Measurements from ENCODE around the gene NIM1K.

Gene NIM1K

DNA sequence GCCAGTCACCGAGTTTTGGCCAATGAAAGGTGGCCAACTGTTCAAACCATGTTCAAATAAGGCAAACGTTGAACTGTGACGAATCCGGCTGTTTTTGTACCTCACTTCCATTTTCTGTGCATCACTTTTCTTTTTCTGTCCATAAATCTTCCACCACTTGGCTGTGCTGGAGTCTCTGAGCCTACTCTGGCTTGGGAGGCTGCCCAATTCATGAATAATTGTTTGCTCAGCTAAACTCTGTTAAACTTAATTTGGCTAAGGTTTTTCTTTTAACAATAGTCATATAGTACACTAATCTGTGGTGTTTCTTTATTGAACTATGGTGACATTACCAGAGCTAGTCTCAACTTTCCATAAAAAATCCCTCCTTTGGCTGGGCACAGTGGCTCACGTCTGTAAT is 11.3 kb downstream of the NIM1K start:
- Histone ChIP-seq H3K36me3 (ENCODE audit: insufficient read depth, low read length) (no peaks in the 10 kb centered on the region), H3K4me1 (ENCODE audit: control insufficient read depth, insufficient read depth, low read length, unreplicated experiment) (peaks cover 9% of the 10 kb centered on the region), H3K4me3 (ENCODE audit: low read depth, low read length) (no peak overlapping the region), H3K79me2 (ENCODE audit: control insufficient read depth, insufficient read depth, low read length, unreplicated experiment) (no peaks in the 10 kb centered on the region), H3K27ac (ENCODE audit: low read depth, low read length) (no peak overlapping the region), H2AFZ (ENCODE audit: low read length, unreplicated experiment) (no peak overlapping the region), H3K27me3 (ENCODE audit: insufficient read depth, low read length) (no peaks in the 10 kb centered on the region)

DNA sequence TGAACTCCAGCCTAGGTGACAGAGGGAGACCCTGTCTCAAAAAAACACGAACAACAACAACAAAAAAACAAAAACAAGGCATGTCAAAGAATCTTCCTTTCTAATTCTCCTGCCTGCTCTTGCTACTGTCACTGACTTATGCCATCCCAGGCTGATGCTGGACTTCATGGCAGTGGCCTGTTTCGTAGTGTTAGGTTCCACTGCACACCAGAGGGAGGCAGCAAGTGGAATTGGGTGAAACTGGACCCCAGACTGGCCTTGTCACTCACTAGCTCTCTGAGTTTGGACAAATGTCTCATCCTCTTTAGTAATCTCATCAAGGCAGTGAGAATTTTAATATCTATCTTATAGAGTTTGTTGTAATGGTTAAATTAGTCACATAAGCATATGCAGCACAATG is 12.9 kb downstream of the NIM1K start:
- H3K4me1 ChIP-seq (ENCODE audit: control insufficient read depth, insufficient read depth, low read length, unreplicated experiment): peaks cover 9% of the 10 kb centered on the region
- no peak overlapping the region for H2AFZ ChIP-seq (ENCODE audit: low read length, unreplicated experiment)
- no peaks in the 10 kb centered on the region for H3K79me2 ChIP-seq (ENCODE audit: control insufficient read depth, insufficient read depth, low read length, unreplicated experiment)
- H3K27me3 ChIP-seq (ENCODE audit: insufficient read depth, low read length): no peaks in the 10 kb centered on the region; the same call in 1 of the 2 replicates
- no peak overlapping the region for H3K4me3 ChIP-seq (ENCODE audit: low read depth, low read length)
- no peaks in the 10 kb centered on the region for H3K36me3 ChIP-seq (ENCODE audit: insufficient read depth, low read length)
- no peak overlapping the region for H3K27ac ChIP-seq (ENCODE audit: low read depth, low read length)

DNA sequence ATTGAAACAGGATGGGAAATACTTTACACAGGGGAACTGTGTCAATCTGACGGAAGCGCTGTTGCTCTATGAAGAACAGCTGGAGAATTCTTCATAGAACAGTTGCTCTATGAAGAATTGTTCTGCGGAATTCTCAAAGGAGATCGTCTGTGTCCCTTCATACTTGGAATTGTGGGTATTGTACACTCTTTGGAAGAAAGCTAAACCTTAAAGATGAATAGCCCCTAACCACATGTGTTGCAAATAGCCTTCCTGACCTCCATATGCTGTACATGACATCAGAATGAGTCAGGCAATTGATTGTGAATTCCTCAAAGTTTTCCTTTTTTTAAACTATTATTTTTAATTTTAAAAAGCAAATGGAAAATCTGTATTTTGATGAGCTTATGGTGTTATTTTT is 15.6 kb downstream of the NIM1K start:
- no peak overlapping the region for H3K27ac ChIP-seq (ENCODE audit: low read depth, low read length)
- no peaks in the 10 kb centered on the region for H3K79me2 ChIP-seq (ENCODE audit: control insufficient read depth, insufficient read depth, low read length, unreplicated experiment)
- peaks cover 9% of the 10 kb centered on the region for H3K4me1 ChIP-seq (ENCODE audit: control insufficient read depth, insufficient read depth, low read length, unreplicated experiment)
- H2AFZ ChIP-seq (ENCODE audit: low read length, unreplicated experiment): no peak overlapping the region
- H3K36me3 ChIP-seq (ENCODE audit: insufficient read depth, low read length): no peaks in the 10 kb centered on the region
- H3K27me3 ChIP-seq (ENCODE audit: insufficient read depth, low read length): peaks cover 4% of the 10 kb centered on the region
- H3K4me3 ChIP-seq (ENCODE audit: low read depth, low read length): no peak overlapping the region

DNA sequence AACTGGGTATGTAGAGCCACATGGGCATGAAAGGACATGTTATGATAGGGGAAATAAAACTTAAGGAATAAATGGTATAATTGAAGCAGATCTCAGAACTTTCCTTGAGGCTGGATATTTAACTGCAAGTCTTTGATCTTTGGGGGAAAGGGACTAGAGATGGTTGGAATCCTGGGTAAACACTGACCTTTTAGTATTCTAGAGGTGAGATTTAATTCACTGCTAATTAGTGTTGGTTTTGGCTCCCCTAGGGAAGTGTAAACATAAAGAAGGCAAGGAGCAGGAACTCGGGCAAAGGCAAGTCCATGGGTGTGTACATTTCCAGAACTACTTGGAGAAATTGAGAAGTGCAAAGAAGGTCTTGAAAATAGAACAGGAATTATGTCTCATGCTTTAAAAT is 16.6 kb downstream of the NIM1K start:
- H3K27ac ChIP-seq (ENCODE audit: low read depth, low read length): no peak overlapping the region
- H3K4me1 ChIP-seq (ENCODE audit: control insufficient read depth, insufficient read depth, low read length, unreplicated experiment): peaks cover 9% of the 10 kb centered on the region
- H2AFZ ChIP-seq (ENCODE audit: low read length, unreplicated experiment): no peak overlapping the region
- no peak overlapping the region for H3K4me3 ChIP-seq (ENCODE audit: low read depth, low read length)
- H3K27me3 ChIP-seq (ENCODE audit: insufficient read depth, low read length): peaks cover 4% of the 10 kb centered on the region
- H3K79me2 ChIP-seq (ENCODE audit: control insufficient read depth, insufficient read depth, low read length, unreplicated experiment): no peaks in the 10 kb centered on the region
- H3K36me3 ChIP-seq (ENCODE audit: insufficient read depth, low read length): no peaks in the 10 kb centered on the region

GRCh38 chr5:43209060-43209459 is 17.0 kb downstream of the NIM1K start:
- H3K4me3 ChIP-seq (ENCODE audit: low read depth, low read length): no peak overlapping the region
- H3K36me3 ChIP-seq (ENCODE audit: insufficient read depth, low read length): no peaks in the 10 kb centered on the region
- peaks cover 9% of the 10 kb centered on the region for H3K4me1 ChIP-seq (ENCODE audit: control insufficient read depth, insufficient read depth, low read length, unreplicated experiment)
- no peak overlapping the region for H2AFZ ChIP-seq (ENCODE audit: low read length, unreplicated experiment)
- H3K27me3 ChIP-seq (ENCODE audit: insufficient read depth, low read length): peaks cover 4% of the 10 kb centered on the region
- H3K79me2 ChIP-seq (ENCODE audit: control insufficient read depth, insufficient read depth, low read length, unreplicated experiment): no peaks in the 10 kb centered on the region
- no peak overlapping the region for H3K27ac ChIP-seq (ENCODE audit: low read depth, low read length)

DNA sequence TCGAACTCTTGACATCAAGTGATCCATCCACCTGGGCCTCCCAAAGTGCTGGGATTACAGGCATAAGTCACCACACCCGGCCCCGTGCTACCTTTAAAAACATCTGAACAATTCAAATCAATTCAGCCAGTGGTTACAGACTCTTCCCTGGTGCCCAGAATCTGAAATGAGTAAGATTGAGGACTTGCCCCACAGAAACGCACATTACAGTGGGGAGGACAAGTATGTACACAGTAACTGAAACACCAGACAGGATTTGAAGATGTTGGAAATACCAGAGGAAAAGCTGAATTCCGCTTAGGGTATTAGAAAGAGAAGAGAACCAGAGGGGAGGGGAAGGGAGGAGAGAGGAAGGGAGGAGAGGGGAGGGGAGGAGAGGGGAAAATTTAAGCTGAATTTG is 17.8 kb downstream of the NIM1K start:
- no peak overlapping the region for H2AFZ ChIP-seq (ENCODE audit: low read length, unreplicated experiment)
- H3K79me2 ChIP-seq (ENCODE audit: control insufficient read depth, insufficient read depth, low read length, unreplicated experiment): no peaks in the 10 kb centered on the region
- peaks cover 11% of the 10 kb centered on the region for H3K4me1 ChIP-seq (ENCODE audit: control insufficient read depth, insufficient read depth, low read length, unreplicated experiment)
- no peak overlapping the region for H3K4me3 ChIP-seq (ENCODE audit: low read depth, low read length)
- peaks cover 4% of the 10 kb centered on the region for H3K27me3 ChIP-seq (ENCODE audit: insufficient read depth, low read length)
- H3K27ac ChIP-seq (ENCODE audit: low read depth, low read length): no peak overlapping the region
- H3K36me3 ChIP-seq (ENCODE audit: insufficient read depth, low read length): no peaks in the 10 kb centered on the region

DNA sequence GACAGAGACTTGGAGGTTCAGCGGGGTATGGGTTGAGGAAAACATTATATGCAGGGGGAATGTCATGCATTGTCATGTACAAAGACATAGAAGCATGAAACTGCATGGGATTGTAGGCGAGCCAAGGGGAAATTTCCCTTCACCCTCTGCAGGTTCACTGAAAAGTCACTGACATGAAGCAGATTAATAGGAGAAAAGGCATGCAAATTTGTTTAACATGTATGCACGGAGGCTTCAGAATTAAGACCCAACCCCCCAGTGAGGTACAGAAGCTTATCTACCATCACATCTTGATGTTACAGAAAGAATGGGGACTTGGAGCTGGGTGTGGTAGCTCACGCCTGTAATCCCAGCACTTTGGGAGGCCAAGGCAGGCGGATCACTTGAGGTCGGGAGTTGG is 18.5 kb downstream of the NIM1K start:
- H3K4me3 ChIP-seq (ENCODE audit: low read depth, low read length): no peak overlapping the region
- no peaks in the 10 kb centered on the region for H3K36me3 ChIP-seq (ENCODE audit: insufficient read depth, low read length)
- peaks cover 16% of the 10 kb centered on the region for H3K4me1 ChIP-seq (ENCODE audit: control insufficient read depth, insufficient read depth, low read length, unreplicated experiment)
- no peaks in the 10 kb centered on the region for H3K79me2 ChIP-seq (ENCODE audit: control insufficient read depth, insufficient read depth, low read length, unreplicated experiment)
- no peak overlapping the region for H2AFZ ChIP-seq (ENCODE audit: low read length, unreplicated experiment)
- peaks cover 4% of the 10 kb centered on the region for H3K27me3 ChIP-seq (ENCODE audit: insufficient read depth, low read length)
- no peak overlapping the region for H3K27ac ChIP-seq (ENCODE audit: low read depth, low read length)

GRCh38 chr5:43213951-43214350 is 21.9 kb downstream of the NIM1K start:
- H3K4me1 ChIP-seq (ENCODE audit: control insufficient read depth, insufficient read depth, low read length, unreplicated experiment): peaks cover 7% of the 10 kb centered on the region
- no peak overlapping the region for H3K27ac ChIP-seq (ENCODE audit: low read depth, low read length)
- H3K79me2 ChIP-seq (ENCODE audit: control insufficient read depth, insufficient read depth, low read length, unreplicated experiment): no peaks in the 10 kb centered on the region
- no peak overlapping the region for H3K4me3 ChIP-seq (ENCODE audit: low read depth, low read length)
- no peak overlapping the region for H2AFZ ChIP-seq (ENCODE audit: low read length, unreplicated experiment)
- H3K36me3 ChIP-seq (ENCODE audit: insufficient read depth, low read length): no peaks in the 10 kb centered on the region
- peaks cover 4% of the 10 kb centered on the region for H3K27me3 ChIP-seq (ENCODE audit: insufficient read depth, low read length)

DNA sequence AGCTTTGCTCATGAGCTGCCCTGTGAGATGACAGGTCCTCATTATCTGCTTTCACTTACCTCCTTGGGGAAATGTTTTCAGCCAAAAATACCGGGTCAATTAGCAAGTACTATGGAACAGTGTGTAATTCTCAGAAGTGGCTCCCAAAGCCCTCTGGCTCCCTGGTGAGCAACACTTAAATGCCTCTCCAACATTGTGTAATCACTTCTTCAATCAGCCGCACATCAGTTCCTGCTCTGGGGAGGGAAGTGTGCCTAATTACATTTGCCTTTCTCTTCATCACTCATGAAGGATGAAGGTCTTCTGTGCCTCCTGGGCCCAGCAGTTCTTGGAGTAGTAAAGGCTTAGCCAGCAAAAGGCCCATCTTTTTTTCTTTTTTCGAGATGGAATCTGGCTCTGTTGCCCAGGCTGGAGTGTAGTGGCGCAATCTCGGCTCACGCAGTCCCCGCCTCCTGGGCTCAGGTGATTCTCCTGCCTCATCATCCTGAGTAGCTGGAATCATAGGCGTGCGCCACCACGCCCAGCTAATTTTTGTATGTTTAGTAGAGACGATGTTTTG is 23.1 kb downstream of the NIM1K start:
- H3K4me3 ChIP-seq (ENCODE audit: low read depth, low read length): no peak overlapping the region
- H3K36me3 ChIP-seq (ENCODE audit: insufficient read depth, low read length): no peaks in the 10 kb centered on the region
- H3K27me3 ChIP-seq (ENCODE audit: insufficient read depth, low read length): peaks cover 4% of the 10 kb centered on the region
- no peaks in the 10 kb centered on the region for H3K79me2 ChIP-seq (ENCODE audit: control insufficient read depth, insufficient read depth, low read length, unreplicated experiment)
- H3K27ac ChIP-seq (ENCODE audit: low read depth, low read length): no peak overlapping the region
- H3K4me1 ChIP-seq (ENCODE audit: control insufficient read depth, insufficient read depth, low read length, unreplicated experiment): peaks cover 7% of the 10 kb centered on the region
- peak overlapping the region; percentile 32 for H2AFZ ChIP-seq (ENCODE audit: low read length, unreplicated experiment)

DNA sequence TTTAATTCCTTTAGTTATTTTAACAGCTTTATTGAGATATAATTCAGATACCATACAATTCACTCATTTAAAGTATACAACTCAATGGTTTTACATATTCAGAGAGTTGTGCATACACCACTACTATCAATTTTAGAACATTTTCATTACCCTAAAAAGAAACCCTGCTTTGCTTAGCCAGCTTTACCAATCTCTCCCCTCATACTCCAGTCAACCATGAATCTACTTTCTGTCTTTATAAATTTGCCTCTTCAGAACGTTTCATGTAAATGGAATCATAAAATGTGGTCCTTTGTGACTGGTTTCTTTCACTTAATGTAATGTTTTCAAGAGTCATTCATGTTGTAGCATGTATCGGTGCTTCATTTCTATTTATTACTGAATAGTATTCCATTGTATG is 24.9 kb downstream of the NIM1K start:
- no peak overlapping the region for H2AFZ ChIP-seq (ENCODE audit: low read length, unreplicated experiment)
- H3K27me3 ChIP-seq (ENCODE audit: insufficient read depth, low read length): no peaks in the 10 kb centered on the region
- no peak overlapping the region for H3K4me3 ChIP-seq (ENCODE audit: low read depth, low read length)
- H3K27ac ChIP-seq (ENCODE audit: low read depth, low read length): no peak overlapping the region
- H3K4me1 ChIP-seq (ENCODE audit: control insufficient read depth, insufficient read depth, low read length, unreplicated experiment): peaks cover 7% of the 10 kb centered on the region
- no peaks in the 10 kb centered on the region for H3K79me2 ChIP-seq (ENCODE audit: control insufficient read depth, insufficient read depth, low read length, unreplicated experiment)
- H3K36me3 ChIP-seq (ENCODE audit: insufficient read depth, low read length): no peaks in the 10 kb centered on the region

- Histone ChIP-seq H3K27ac (ENCODE audit: low read depth, low read length) (no peak overlapping the region), H3K4me3 (ENCODE audit: low read depth, low read length) (no peak overlapping the region), H2AFZ (ENCODE audit: low read length, unreplicated experiment) (no peak overlapping the region), H3K27me3 (ENCODE audit: insufficient read depth, low read length) (no peaks in the 10 kb centered on the region), H3K79me2 (ENCODE audit: control insufficient read depth, insufficient read depth, low read length, unreplicated experiment) (no peaks in the 10 kb centered on the region), H3K36me3 (ENCODE audit: insufficient read depth, low read length) (no peaks in the 10 kb centered on the region), H3K4me1 (ENCODE audit: control insufficient read depth, insufficient read depth, low read length, unreplicated experiment) (peaks cover 7% of the 10 kb centered on the region)
Observed at GRCh38 chr5:43219120-43219519, 27.1 kb downstream of the NIM1K start.
